HepG2 (cell line): ENCODE measurements around the gene SBK1. TPM values are rescaled to one million over a fixed set of nuclear protein-coding genes. Genes with fewer than 3 reads are reported as not detected.
A peak's percentile ranks its signal among the peaks of the same experiment; 100 is the strongest.

ENCODE experiments used
- CHD4 ChIP-seq: fragments of 200-600 bp; sonication (generic); IDR thresholded peaks from 2 replicates; pipeline ENCODE4 v1.7.0; 2017; ENCODE audit warnings: mild to moderate bottlenecking, low read length, borderline replicate concordance
- DRAP1 ChIP-seq: IDR thresholded peaks from 2 replicates; pipeline ENCODE4 v1.6.1; 2016; ENCODE audit warnings: missing genetic modification reagents, missing compliant biosample characterization
- ETV6 ChIP-seq: sonication (generic); formaldehyde crosslinking; conservative IDR thresholded peaks from 2 replicates; pipeline ENCODE4 v1.4.0; 2020; ENCODE audit warnings: missing genetic modification reagents
- FIP1L1 ChIP-seq: fragments of 200-400 bp; formaldehyde crosslinking; IDR thresholded peaks from 2 replicates; pipeline ENCODE4 v1.6.1; 2018; ENCODE audit warnings: low read depth, mild to moderate bottlenecking, low read length, moderate library complexity, borderline replicate concordance; ENCODE audit not compliant: insufficient read depth
- FOXA1 ChIP-seq, 2 experiments: fragments of 450-650 bp in 1 of 2; sonication (generic) in 1 of 2; formaldehyde crosslinking in 1 of 2; IDR thresholded peaks; 2 replicates each; pipeline versions ENCODE4 v1.4.0 to v1.6.1; 2016 to 2020; ENCODE audit warnings: missing genetic modification reagents in 1 of 2
- HOXA7 ChIP-seq: sonication (generic); formaldehyde crosslinking; IDR thresholded peaks from 2 replicates; pipeline ENCODE4 v1.8.1; 2022; ENCODE audit warnings: mild to moderate bottlenecking, missing genetic modification reagents, moderate library complexity
- JDP2 ChIP-seq: sonication (generic); formaldehyde crosslinking; IDR thresholded peaks from 2 replicates; pipeline ENCODE4 v1.8.1; 2022; ENCODE audit warnings: missing genetic modification reagents, borderline replicate concordance
- JUN ChIP-seq: sonication (generic); formaldehyde crosslinking; IDR thresholded peaks from 2 replicates; pipeline ENCODE4 v1.4.0; 2020; ENCODE audit warnings: mild to moderate bottlenecking, missing genetic modification reagents
- KMT2B ChIP-seq: IDR thresholded peaks from 2 replicates; pipeline ENCODE4 v1.6.1; 2016; ENCODE audit warnings: missing genetic modification reagents, missing compliant biosample characterization
- NFATC3 ChIP-seq: sonication (generic); formaldehyde crosslinking; IDR thresholded peaks from 2 replicates; pipeline ENCODE4 v1.5.1; 2020; ENCODE audit warnings: mild to moderate bottlenecking, missing genetic modification reagents
- SMARCE1 ChIP-seq: fragments of 450-650 bp; IDR thresholded peaks from 2 replicates; pipeline ENCODE4 v1.6.1; 2017; ENCODE audit warnings: borderline replicate concordance
- SSRP1 ChIP-seq: IDR thresholded peaks from 2 replicates; pipeline ENCODE4 v1.6.1; 2016; ENCODE audit warnings: control low read depth
- ZBTB34 ChIP-seq: sonication (generic); formaldehyde crosslinking; IDR thresholded peaks from 2 replicates; pipeline ENCODE4 v1.8.0; 2022; ENCODE audit warnings: mild to moderate bottlenecking, missing genetic modification reagents
- ZFP62 ChIP-seq: sonication (generic); formaldehyde crosslinking; IDR thresholded peaks from 2 replicates; pipeline ENCODE4 v1.4.0; 2020; ENCODE audit warnings: missing genetic modification reagents
- ZNF224 ChIP-seq: sonication (generic); formaldehyde crosslinking; IDR thresholded peaks from 2 replicates; pipeline ENCODE4 v1.5.0; 2020; ENCODE audit warnings: mild to moderate bottlenecking, missing genetic modification reagents
- ZNF282 ChIP-seq: fragments of 450-650 bp; IDR thresholded peaks from 2 replicates; pipeline ENCODE4 v1.6.1; 2018; ENCODE audit not compliant: partially characterized antibody
- ZNF33B ChIP-seq: sonication (generic); formaldehyde crosslinking; IDR thresholded peaks from 2 replicates; pipeline ENCODE4 v1.5.1; 2020; ENCODE audit warnings: mild to moderate bottlenecking, missing genetic modification reagents
- ZNF362 ChIP-seq: sonication (generic); formaldehyde crosslinking; IDR thresholded peaks from 2 replicates; pipeline ENCODE4 v1.4.0; 2020; ENCODE audit warnings: missing genetic modification reagents, mild to moderate bottlenecking, borderline replicate concordance
- ZNF382 ChIP-seq: sonication (generic); formaldehyde crosslinking; IDR thresholded peaks from 2 replicates; pipeline ENCODE4 v1.5.0; 2020; ENCODE audit warnings: missing genetic modification reagents, mild to moderate bottlenecking, borderline replicate concordance
- ZNF460 ChIP-seq: sonication (generic); formaldehyde crosslinking; IDR thresholded peaks from 2 replicates; pipeline ENCODE4 v1.5.1; 2020; ENCODE audit warnings: missing genetic modification reagents, mild to moderate bottlenecking, borderline replicate concordance
- ZNF558 ChIP-seq: sonication (generic); formaldehyde crosslinking; IDR thresholded peaks from 2 replicates; pipeline ENCODE4 v1.9.0; 2022; ENCODE audit warnings: mild to moderate bottlenecking, missing genetic modification reagents, borderline replicate concordance
- ZNF576 ChIP-seq: sonication (generic); formaldehyde crosslinking; IDR thresholded peaks from 2 replicates; pipeline ENCODE4 v1.4.0; 2020; ENCODE audit warnings: mild to moderate bottlenecking, missing genetic modification reagents
- ZNF772 ChIP-seq: sonication (generic); formaldehyde crosslinking; IDR thresholded peaks from 2 replicates; pipeline ENCODE4 v1.5.0; 2020; ENCODE audit warnings: mild to moderate bottlenecking, missing genetic modification reagents
- polyA plus RNA-seq, 8 experiments: library from polyadenylated mRNA; depleted of rRNA in 3 of 8; stranded (reverse) in 7 of 8; unstranded in 1 of 8; fragments of >200 nt; fragmentation: Illumina TruSeq in 4 of 8; extraction: Trizol in 4 of 8; gene quantifications; 2 replicates each; pipeline versions ENCODE4 v1.2.1 to v1.2.3, GENCODE V29; 2011 to 2016; ENCODE audit warnings: low read depth in 4 of 8, missing spikeins in 1 of 8, mixed read lengths in 1 of 8; ENCODE audit not compliant: insufficient read depth in 1 of 8
- total RNA-seq, 5 experiments: library from RNA; depleted of rRNA; stranded (reverse); fragments of >200 nt; fragmentation: Illumina TruSeq; extraction: Trizol; gene quantifications; 2 replicates each; pipeline ENCODE4 v1.2.3, GENCODE V29; 2016; ENCODE audit warnings: low read depth in 1 of 5
- TF ChIP-seq, protein P1 (sequence below): sonication (generic); formaldehyde crosslinking; conservative IDR thresholded peaks from 2 replicates; pipeline ENCODE4 v1.4.0; 2020; ENCODE audit warnings: missing genetic modification reagents
- TF ChIP-seq, protein P2 (sequence below): sonication (generic); formaldehyde crosslinking; IDR thresholded peaks from 2 replicates; pipeline ENCODE4 v1.4.0; 2020; ENCODE audit warnings: mild to moderate bottlenecking, missing genetic modification reagents

The SBK1 gene
- total and polyA plus RNA-seq, 2 of the 13 experiments (the other 11 are each of a cell fraction or from before 2014, with no cell fraction given): 0.15 to 0.17 TPM

DNA sequence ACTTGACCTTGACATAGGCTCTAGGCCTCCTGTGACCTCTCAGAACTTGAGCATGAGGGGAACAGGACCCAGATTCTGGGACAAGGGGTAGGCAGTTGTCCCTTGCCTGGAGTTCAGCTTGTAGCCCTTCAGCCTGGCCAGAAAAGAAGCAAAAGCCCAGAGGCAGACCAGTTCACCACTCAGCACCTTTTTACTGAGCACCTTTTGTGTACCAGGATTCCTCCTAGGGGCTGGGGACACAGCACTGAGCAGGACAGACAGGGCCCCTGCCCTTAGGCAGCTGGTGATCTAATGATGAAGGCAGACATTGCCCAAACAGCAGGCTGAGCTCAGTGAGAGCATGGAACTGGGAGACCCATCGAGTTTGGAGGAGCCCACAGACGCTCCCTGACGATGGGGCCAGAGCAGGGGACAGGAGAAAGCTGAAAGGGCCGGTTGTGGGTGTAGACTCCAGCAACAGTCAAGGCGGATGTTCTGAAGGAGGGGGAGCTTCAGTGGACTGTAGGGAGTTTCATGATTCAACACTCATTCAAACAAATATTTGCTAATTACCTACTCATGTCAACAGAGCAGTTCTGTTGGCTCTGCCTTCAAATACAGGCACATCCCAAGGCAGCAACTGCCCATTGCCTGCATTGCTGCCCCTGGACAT, 32.0 kb downstream of the SBK1 start (continued):
- TF ChIP-seq ZNF558 (no peak), SSRP1 (CRISPR knock-in tag) (peak; percentile 80; the same call in 1 of the 2 replicates), ETV6 (no peak), NFATC3 (CRISPR knock-in tag) (no peak), ZNF772 (CRISPR knock-in tag) (no peak), ZNF576 (no peak), FOXA1 (IDR thresholded peaks at IDR 0.05) (peak; percentile 82), FOXA1 (CRISPR knock-in tag; IDR thresholded peaks at IDR 0.05) (peak; percentile 90), CHD4 (no peak), ZNF33B (CRISPR knock-in tag) (no peak), FIP1L1 (no peak), ZBTB34 (CRISPR knock-in tag) (0 out of 2 replicates have a peak, but pooled peaks have one; percentile 24), ZNF282 (no peak), ZNF460 (CRISPR knock-in tag) (no peak), ZNF382 (CRISPR knock-in tag) (no peak), ZNF362 (no peak), KMT2B (0 out of 2 replicates have a peak, but pooled peaks have one; percentile 23), JUN (CRISPR knock-in tag) (no peak), SMARCE1 (no peak), ZFP62 (no peak), HOXA7 (CRISPR knock-in tag) (no peak), ZNF224 (CRISPR knock-in tag) (no peak), DRAP1 (peak; percentile 50; the same call in 1 of the 2 replicates), JDP2 (CRISPR knock-in tag) (no peak)
- TF ChIP-seq, protein P1, sequence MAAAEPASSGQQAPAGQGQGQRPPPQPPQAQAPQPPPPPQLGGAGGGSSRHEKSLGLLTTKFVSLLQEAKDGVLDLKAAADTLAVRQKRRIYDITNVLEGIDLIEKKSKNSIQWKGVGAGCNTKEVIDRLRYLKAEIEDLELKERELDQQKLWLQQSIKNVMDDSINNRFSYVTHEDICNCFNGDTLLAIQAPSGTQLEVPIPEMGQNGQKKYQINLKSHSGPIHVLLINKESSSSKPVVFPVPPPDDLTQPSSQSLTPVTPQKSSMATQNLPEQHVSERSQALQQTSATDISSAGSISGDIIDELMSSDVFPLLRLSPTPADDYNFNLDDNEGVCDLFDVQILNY (CRISPR knock-in tag): no peak
- TF ChIP-seq, protein P2, sequence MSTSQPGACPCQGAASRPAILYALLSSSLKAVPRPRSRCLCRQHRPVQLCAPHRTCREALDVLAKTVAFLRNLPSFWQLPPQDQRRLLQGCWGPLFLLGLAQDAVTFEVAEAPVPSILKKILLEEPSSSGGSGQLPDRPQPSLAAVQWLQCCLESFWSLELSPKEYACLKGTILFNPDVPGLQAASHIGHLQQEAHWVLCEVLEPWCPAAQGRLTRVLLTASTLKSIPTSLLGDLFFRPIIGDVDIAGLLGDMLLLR: no peak
